NCI-H524 treated with DMSO at 0.1 percent for 48 hours (cell line): ENCODE data around the gene NEO1.

Source experiments
- DNase-seq: peaks from one replicate; lab custom pipeline; 2025; lab: John Stamatoyannopoulos, UW

Gene NEO1

GRCh38 chr15:73051807-73052652 lies at the start of gene NEO1:
Gene NEO1 (plus strand): TSS chr15:73052463. CDS start chr15:73052676, 213 bp downstream.
- peak; percentile 66 for DNase-seq

- DNase-seq: no peak
Measured at GRCh38 chr15:73004462-73004861, 47.8 kb upstream of the NEO1 start.

- no peak for DNase-seq
Measured at GRCh38 chr15:73005032-73005431, 47.2 kb upstream of the NEO1 start.

- DNase-seq: no peak
Measured at GRCh38 chr15:73005446-73005845, 46.8 kb upstream of the NEO1 start.

GRCh38 chr15:73006523-73006922 lies 45.7 kb upstream of the NEO1 start:
- DNase-seq: no peak

GRCh38 chr15:73009066-73010056 lies 42.9 kb upstream of the NEO1 start:
- no peak for DNase-seq

GRCh38 chr15:73010154-73011152 lies 41.8 kb upstream of the NEO1 start:
- DNase-seq: no peak

GRCh38 chr15:73014904-73015303 lies 37.4 kb upstream of the NEO1 start:
- DNase-seq: no peak

GRCh38 chr15:73015493-73015892 lies 36.8 kb upstream of the NEO1 start:
- DNase-seq: no peak

- DNase-seq: no peak
Measured at GRCh38 chr15:73017987-73018386, 34.3 kb upstream of the NEO1 start.

GRCh38 chr15:73019154-73019553 lies 33.1 kb upstream of the NEO1 start:
- DNase-seq: no peak

GRCh38 chr15:73019601-73020146 lies 32.6 kb upstream of the NEO1 start:
- DNase-seq: no peak

GRCh38 chr15:73021139-73021621 lies 31.1 kb upstream of the NEO1 start:
- peak; percentile 33 for DNase-seq

- no peak for DNase-seq
Measured at GRCh38 chr15:73022161-73022560, 30.1 kb upstream of the NEO1 start.

- no peak for DNase-seq
Measured at GRCh38 chr15:73023071-73023470, 29.2 kb upstream of the NEO1 start.

GRCh38 chr15:73024168-73024567 lies 28.1 kb upstream of the NEO1 start:
- no peak for DNase-seq

GRCh38 chr15:73026511-73027054 lies 25.7 kb upstream of the NEO1 start:
- peak; percentile 55 for DNase-seq

- no peak for DNase-seq
Measured at GRCh38 chr15:73028031-73028430, 24.2 kb upstream of the NEO1 start.

- no peak for DNase-seq
Measured at GRCh38 chr15:73028831-73029451, 23.3 kb upstream of the NEO1 start.

GRCh38 chr15:73030122-73030679 lies 22.1 kb upstream of the NEO1 start:
- DNase-seq: no peak
